GM18519 (cell line): Measurements from ENCODE around the gene BCL11B.

Experiments
- ATAC-seq: cut with Tn5 transposase; IDR thresholded peaks from one replicate; pipeline ENCODE4 v1.9.1; 2021; ENCODE audit warnings: mild to moderate bottlenecking, moderate library complexity; ENCODE audit not compliant: unreplicated experiment, low FRiP score

The BCL11B gene

DNA sequence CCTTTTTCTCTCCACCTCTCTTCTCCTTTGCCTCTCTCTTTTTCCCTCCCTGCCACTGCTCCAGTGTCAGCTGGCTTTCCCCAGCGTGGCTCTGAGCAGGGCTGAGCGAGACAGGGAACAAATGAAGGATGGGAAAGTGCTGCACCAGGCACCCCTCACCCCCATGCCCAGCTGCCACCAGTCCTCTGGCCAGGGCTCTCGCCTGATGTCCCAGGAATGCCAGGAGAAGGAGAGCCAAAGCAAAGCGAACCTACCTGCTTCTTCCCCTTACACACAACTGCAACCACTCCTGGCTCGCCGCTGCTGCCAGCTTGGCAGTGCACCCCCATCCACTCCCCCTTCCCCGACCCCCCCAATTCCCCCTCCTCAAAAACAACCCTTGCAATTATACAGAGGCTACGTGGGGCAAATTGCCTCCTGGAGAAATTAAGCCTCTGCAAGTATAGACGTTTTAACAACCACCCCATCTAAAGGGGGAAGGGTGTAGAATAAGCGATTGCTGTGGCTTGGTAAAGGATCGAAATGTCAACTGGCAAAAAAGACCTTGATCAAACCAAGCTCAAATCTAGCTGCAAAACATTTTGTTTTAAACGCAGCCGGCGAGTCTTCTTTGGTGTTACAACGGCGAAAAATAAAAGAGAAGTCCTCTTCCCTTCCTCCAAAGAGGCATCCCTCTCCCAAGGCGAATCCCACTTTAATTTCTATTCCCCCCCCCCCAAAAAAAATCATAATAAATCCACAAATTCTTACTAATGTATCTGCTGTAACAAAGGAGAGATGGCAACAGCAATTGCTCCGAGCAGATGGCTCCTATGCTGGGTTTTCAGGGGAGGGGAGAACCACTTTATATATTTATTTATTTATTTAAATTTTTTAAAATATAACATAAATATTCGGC lies 2.9 kb downstream of the BCL11B start:
- no peak for ATAC-seq

DNA sequence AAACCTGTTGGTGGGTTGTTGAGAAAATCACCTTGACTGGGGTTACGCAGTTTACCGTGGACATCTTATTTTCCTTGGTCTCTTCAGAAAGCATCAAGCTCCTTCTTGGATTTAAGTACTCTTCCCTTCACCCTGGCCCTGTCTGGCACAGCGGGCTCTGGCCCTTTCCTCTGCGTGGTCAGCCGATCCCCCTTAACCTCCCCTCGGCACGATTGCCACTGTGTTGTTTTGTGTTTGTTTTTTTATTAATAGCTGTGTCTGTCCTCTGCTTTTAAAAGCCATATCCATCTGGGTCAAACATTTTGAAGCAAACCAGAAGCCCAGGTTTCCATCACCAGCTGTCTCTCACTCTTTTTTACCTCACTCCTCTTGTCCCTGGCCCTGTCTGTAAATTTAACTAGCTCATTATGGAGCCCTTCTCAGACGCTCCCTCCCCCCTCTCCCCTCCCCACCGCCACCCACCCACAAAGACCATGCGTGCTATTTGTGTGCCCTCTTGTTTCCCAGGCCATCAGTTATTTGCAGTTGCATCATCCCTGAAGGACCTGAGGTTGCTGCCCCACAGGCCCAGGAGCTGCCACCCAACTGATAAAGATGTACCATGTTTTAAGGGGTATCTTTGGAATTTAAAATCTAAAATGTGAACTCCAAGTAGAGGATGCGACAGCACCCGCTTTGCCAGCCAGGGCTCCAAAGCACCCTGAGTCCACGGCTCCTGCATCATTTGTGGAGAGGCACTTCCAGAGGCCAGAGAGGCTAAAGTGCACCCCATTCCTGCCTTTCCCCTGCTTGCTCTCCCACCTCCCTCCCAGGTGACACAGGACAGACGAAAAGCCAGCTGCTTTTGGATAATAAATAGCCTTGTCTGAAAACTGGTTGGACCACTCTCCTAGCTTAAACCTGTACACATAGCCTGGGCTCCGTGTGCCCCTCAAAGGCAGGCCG lies 3.9 kb downstream of the BCL11B start:
- no peak for ATAC-seq

DNA sequence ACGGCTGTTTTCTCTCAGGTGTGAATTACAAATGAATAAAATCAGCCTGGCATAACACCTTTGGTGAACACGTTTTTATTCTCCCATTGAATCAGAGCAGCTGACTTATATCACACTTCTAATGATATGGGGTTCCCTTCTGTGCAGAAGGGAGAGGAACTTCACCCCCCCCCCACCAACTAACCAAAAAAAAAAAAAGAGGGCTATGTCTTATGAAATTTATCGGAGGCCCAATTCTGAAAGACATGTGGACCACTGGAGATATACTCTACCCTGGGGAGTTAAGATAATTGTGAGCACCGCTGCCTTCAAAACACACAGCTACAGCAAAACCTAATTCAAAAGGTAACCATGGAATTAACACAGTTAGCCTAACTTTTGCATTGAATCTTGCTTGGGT lies 4.6 kb downstream of the BCL11B start:
- ATAC-seq, result no peak

DNA sequence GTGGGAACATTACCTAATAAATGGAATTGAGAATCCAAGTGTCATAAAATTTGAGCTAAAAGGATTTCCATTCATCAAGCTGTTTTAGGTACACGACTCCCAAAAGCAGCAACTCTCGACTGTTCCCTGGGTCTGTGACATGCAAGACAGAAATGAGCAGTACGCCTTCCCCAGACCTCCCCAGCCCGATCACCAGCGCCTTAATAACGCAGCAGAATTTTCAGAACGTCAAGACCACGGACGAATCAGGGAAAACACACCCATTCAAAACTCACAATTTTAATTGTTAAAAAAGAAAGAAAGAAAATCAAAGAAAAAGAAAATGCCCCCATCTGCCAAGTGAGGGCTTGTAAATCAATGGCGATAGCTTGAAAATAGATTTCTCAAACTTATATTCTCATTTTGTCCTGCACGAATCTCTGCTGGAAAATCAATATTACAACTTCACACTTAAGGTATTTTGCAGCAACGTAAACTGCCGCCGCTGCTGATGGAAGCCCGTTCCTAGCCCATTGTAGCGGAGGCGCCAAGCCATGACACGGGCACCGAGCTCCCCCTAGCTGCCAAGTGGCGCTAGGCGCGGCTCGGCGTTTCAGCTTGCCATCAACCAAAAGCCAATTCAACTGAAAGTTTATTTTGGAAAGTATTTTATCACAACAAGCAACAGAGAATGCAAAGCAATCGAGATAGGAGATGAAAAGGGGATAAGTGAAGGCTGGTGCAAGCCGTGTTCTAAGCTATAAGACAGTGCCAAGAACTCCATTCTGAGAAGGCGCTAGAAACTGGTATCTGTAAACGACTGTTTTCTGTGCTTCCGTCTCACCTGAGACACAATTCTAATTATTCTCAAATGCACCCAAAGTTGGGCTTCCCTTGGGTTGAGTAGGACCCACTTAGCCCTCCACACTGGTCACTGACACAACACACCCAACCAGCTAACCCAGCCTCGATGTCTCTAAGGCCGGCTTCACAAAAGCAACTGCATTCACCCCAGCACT lies 5.5 kb downstream of the BCL11B start:
- ATAC-seq, result peak; percentile 87

DNA sequence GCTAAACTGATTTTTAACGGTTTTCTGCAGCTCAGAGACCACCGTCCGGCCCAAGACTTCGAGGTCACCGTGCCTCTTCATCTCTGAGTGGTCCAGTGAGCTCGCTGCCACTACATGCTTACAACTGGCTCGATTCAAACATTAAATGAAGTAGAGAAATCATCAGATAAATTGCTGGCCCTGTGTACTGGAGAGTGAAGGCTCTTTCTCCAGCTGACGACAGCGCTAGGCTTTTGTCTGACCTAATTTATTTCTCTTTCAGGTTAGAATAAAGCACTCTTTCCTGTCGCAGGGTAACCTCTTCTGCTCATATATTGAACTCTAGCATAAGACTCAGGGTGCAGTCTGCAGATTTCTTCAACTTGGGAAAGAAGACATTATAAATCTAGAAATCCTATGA lies 6.4 kb downstream of the BCL11B start:
- ATAC-seq, result no peak

DNA sequence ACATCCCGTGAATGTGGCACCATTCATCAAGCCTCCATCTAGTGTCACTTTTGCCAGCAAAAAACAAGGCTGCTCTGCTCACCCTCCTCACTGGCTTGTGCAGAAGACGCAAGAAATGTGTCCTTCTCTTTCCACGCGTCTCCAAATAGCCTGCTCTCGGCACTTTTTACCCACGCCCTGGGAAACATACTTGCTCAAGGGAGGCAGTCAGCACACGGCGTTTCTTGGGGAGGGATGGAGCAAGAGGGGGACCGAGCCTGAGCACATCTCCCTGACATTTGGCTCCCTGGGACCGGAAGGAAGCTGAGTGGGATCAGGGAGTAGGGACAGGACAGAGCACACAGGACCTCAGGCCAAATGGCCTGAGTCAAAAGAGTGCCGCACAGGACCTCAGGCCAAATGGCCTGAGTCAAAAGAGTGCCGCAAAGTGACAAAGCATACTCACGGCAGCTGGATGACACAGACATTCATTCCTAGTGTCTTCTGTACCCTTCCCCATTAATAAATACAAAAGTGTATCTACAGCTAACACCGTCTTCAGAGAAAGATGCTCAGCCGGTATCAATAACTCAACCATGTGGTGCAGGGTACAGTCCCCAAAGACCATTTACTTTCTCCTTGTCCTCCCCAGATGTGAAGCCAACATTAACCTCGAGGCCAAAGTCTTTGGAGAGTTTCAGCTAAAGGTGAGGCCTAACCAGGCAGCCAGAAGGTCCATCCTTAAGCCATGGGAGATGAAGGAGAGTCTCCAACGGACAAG lies 7.1 kb downstream of the BCL11B start:
- ATAC-seq, result no peak

DNA sequence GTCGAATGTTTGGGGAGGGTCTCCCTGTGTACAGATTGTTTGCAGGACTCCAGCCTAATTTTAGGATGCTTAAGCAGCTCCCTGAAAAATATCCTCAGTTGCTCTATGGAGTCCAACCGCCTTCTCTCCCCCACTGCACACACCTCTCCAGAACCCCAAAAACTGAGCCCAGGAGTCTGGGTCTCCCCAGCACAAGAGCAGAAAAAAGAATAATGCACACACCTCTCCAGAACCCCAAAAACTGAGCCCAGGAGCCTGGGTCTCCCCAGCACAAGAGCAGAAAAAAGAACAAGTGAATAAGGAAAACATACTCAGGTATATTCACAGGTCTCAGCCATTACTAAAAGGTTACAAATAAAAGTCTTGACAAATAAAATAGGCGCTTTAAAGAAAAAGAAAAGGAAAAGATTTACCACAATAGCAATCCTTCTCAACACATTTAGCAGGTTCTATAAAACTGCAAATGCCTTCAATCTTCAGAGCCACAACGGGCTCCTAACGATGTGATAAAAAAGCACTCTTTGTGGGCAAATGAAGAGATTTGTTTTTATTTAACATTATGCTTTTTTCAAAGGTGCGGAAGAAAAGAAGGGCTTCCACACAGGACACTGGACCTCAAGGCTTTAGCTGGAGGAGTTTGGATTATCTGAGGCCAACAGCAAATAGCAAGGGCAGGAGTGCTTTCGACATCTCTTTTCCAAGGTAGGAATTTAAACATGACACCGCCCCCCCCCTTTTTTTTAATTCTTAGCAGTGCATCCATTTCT lies 8.2 kb downstream of the BCL11B start:
- ATAC-seq, result no peak

DNA sequence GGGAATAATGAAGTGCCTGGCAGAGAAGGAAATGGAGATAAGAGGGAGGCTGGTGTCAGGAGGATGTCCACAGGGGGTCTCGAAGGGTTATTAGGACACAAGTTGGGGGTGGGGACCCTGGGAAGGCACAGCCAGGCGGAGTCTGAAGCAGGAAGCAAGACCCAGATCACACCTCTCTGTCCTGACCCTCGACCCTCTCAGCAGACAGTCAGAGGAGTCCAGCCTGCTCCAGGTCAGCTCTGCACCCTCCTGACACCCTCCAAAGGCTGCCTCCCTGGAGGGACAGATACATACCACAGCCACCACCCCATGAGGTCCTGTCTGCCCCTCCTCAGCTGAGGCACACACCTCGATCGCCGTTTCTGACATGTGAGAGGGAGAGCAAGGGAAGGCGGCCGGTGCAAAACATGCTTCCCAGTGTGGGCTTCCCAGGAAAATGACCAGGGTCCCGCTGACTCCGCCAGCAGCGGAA lies 9.0 kb downstream of the BCL11B start:
- no peak for ATAC-seq

DNA sequence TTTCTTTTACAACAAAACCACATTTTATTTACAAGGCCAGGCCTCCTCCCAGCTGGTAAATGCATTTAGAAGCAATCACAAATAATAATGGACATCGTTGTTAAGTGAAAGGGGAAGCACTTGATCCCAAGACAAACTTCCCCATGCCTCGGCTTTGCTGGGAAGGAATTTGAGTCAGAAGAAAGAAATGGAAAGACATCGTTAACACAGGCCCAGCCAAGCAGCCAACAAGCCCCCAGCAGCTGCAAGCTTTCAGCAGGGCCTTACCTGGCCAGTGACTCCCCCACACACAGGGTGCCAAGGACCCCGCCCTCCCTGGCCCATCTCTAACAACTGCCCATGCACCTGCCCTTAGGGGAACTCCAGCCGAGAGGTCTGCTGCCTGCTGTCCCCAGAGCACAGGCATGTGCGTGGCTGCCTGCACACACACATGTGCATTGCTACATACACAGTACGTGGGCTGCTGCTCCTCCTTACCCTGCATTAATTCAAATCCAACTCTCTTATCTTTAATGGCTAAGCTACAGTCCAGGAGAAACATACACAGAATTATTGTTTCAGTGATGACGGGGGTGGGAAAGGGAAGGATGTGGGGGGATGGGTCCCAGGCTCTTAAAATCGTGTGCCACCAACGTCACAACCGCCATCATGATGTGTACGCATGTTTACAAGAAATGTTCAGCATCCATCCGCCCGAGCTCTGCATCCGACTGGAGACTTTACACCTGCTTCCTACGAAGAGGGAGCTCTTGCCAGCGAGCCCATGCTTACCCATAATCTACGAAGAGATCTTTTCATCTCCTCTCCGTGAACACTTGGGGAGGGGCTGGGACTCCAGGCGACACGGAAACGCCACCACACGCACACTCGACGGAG lies 9.8 kb downstream of the BCL11B start:
- ATAC-seq, result no peak

DNA sequence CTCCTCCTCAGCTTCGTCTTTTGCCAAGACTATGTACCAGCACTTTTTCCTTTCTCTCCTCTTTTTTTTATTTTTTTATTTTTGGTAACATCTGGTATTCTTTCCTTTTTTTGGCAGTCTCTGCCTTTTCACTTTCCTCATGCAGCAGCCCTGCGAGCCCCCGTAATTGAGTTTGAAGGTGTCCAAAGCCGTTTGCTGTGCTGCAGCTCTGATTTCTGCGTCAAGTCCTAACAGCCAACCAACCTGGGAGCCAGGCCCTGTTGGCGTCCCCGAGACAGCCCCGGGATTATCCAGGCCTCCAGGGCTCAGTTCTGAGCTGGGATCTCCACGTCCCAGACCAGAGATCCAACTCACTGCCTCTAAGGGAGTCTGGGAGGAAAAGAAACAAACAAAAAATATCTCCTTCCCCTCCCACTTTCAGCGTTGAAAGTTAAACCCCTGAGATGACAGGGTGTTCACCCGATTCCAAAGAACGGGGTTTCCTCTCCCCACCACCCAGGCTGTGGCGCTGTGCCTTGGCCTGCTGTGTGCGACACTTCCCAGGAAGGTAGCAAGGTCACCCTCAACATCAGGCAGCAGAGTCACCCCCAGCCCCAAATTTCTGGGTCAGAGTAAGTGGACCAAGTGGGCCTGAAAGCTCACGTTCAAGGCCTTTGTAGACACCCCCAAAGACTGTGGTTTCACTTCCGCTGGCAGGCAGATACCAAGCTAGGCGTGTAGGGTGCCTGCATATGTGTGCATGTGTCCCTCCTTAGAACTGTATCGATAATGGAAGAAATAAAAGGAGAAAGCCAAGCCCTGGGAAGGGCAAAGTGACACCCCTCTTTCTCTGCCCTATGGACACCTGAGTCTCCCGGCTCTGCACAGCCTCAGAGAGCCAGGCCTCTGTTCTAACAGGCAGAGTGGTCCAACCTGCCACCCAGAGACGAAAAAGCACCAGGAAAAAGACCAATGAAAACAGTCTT lies 11.1 kb downstream of the BCL11B start:
- no peak for ATAC-seq

DNA sequence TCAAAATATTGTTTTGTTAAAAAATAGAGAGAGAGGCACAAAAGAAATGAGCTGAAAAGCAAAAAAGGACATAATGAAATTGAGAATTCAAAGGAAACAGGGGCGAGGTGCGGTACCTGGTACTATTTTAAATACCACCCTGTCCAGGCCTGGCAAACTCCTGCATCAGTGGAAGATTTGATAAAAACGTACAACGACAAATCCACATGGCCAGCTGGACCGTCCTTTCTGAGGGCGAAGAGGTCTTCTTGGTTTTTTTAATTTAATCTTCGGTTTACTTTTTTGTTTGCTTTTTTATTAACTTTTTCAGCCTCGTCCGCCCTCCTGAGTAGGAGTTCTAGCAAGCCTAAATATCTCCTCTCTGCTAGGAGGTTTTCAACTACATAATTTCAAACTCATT lies 11.9 kb downstream of the BCL11B start:
- no peak for ATAC-seq

DNA sequence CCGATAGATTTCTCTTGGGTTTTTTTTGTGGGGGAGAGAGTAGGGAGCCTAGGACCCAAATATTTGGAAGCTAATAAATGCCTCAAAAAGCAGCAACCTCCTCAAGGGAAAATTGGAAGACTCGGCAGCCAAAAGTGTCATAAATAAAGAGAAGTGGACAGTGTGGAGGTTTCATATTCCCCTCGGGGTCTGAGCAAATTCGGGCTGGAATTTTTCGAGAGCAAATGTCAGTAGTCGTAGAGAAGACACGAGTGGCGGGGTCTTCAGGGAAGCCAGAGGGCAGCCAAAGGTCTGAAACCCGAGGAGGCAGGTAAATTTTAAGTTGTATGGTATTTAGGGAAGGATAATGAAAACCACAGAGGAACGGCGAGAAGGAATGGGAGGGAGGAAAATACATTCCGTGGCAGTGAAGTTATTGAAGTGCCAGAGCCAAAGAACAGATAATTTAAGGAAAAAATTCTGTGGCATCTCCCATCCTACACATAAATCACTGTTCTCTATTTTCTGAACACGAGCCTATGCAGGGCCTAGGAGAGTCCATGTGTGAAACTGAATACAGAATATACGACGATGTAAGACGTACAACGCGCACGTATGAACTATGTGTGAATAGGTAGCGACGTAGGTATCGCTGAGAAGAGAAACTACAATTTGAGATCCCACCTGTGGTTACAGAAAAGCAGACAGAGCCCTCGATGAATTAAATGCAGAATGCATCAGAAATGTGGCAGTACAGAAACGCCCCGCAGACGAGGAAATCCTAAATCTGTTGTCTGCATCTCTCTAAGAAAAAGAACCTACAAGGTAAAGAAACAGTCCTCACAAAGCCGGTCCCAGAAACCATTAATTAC lies 12.9 kb downstream of the BCL11B start:
- ATAC-seq, result no peak

DNA sequence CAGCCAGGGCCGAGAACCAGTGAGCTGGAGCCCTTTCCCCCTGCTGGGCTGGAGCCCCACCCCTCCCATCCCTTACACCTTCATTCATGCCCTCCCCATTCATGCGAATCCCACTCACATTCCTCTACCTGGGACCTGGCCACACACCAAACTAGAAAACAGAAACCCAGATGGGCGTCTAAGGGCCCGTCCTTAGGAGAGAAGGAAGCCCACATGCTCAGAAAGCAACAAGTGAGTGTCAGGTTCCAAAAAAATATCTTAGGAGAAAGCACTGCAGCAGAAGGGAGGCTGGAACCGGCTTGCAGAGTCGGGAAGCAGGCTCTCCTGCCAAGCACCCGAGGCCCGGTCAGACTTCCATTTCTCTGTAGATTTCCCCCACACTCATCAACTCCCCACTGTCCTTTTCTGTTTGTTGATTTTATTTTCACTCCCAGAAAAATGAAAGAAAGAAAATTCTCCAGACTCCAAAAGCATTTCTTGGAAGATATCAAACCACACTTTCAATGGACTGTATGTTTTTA lies 13.6 kb downstream of the BCL11B start:
- ATAC-seq, result no peak

DNA sequence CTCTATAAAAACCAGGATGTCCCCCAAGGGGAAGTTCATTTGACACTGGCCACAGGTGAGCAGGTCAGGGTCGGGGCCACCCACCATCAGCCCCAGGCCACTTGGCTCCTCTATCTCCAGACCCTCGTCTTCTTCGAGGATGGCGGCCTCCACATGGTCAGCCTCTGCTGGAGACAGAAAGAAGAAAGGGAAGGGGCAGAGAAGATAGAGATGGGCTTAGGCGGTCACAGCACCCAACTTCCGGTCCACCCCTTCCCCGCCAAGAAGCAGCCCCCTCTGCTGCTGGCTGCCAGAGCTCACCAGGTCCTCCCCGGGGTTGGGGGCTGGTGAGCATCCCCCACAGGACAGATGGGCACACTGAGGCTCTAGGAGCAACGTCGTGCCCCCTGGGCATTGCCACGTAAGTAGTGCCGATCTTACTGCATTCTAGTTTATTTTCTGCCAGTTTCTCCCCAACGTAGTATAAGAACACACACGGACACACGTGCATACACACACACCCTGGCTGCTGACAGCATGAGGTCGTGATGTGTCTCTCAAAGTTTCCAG lies 14.2 kb downstream of the BCL11B start:
- no peak for ATAC-seq

DNA sequence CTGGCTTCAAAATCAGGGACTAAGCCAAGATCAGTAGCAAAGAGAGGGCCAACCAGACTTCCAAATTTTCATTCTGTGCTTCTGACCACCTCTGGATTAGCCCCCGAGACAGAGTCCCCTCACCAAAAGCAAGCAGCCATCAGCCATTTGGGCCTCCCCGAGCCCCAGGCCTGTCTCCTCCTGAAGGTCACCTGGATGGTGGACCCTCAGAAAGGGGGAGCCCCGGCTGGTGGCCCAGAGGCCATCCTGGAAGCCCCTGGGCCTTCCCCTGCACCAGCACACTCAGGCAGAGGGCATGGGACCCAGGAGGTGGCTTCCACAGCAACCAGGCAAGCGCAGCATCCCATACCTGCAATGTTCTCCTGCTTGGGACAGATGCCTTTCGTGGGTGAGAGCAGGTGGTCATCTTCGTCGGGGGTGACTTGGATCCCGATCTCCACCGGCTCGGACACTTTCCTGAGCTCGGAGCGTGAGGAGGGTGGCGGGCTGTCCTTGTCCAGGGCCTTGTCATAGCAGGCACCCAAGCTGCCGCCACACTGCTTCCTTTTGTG lies 14.8 kb downstream of the BCL11B start:
- ATAC-seq, result no peak
